GM19467 (cell line): ENCODE data around the gene TANGO2.

ENCODE experiments used
- ATAC-seq: cut with Tn5 transposase; IDR thresholded peaks from one replicate; pipeline ENCODE4 v1.9.1; 2021; ENCODE audit warnings: mild to moderate bottlenecking, moderate library complexity; ENCODE audit not compliant: unreplicated experiment

TANGO2 gene

GRCh38 chr22:20020533-20021195 is at the start of gene TANGO2:
TANGO2 (plus strand) TSS chr22:20021110; CDS start chr22:20036799, 15,689 bp downstream.
- peak; percentile 65 for ATAC-seq

GRCh38 chr22:19971276-19972124 is 49.4 kb upstream of the TANGO2 start:
- no peak for ATAC-seq

- ATAC-seq = no peak
Observed at GRCh38 chr22:19972251-19972650, 48.7 kb upstream of the TANGO2 start.

- no peak for ATAC-seq
Observed at GRCh38 chr22:19972652-19973550, 48.0 kb upstream of the TANGO2 start.

- no peak for ATAC-seq
Observed at GRCh38 chr22:19973551-19974267, 47.2 kb upstream of the TANGO2 start.

GRCh38 chr22:19974268-19974861 is 46.5 kb upstream of the TANGO2 start:
- no peak for ATAC-seq

GRCh38 chr22:19974935-19975706 is 45.8 kb upstream of the TANGO2 start:
- no peak for ATAC-seq

- ATAC-seq = no peak
Observed at GRCh38 chr22:19975707-19976035, 45.2 kb upstream of the TANGO2 start.

GRCh38 chr22:19976671-19977070 is 44.2 kb upstream of the TANGO2 start:
- no peak for ATAC-seq

GRCh38 chr22:19977296-19978243 is 43.3 kb upstream of the TANGO2 start:
- ATAC-seq = no peak

- ATAC-seq = no peak
Observed at GRCh38 chr22:19978748-19979147, 42.2 kb upstream of the TANGO2 start.

- ATAC-seq = no peak
Observed at GRCh38 chr22:19979712-19980493, 41.0 kb upstream of the TANGO2 start.

GRCh38 chr22:19980766-19981165 is 40.1 kb upstream of the TANGO2 start:
- ATAC-seq = no peak

GRCh38 chr22:19981171-19981960 is 39.5 kb upstream of the TANGO2 start:
- ATAC-seq = no peak

- ATAC-seq = no peak
Observed at GRCh38 chr22:19981961-19982920, 38.7 kb upstream of the TANGO2 start.
